Breast epithelium (tissue), 3 donors: ENCODE data around the gene GPR180.

Experiments used
- CTCF ChIP-seq, 3 donors: fragments of 450-650 bp; IDR thresholded peaks; one replicate each; pipeline ENCODE4 v1.5.1; 2016 to 2017; ENCODE audit warnings: antibody characterized with exemption in 3 of 3, mild to moderate bottlenecking in 3 of 3, moderate library complexity in 3 of 3
- POLR2A ChIP-seq: fragments of 450-650 bp; IDR thresholded peaks from one replicate; pipeline ENCODE4 v1.6.1; 2016; ENCODE audit warnings: antibody characterized with exemption, mild to moderate bottlenecking, moderate library complexity
- POLR2AphosphoS5 ChIP-seq, 3 donors: sonication (generic); formaldehyde crosslinking; IDR thresholded peaks; one replicate each; pipeline ENCODE4 v1.6.1; 2017; ENCODE audit warnings: antibody characterized with exemption in 3 of 3

DNA sequence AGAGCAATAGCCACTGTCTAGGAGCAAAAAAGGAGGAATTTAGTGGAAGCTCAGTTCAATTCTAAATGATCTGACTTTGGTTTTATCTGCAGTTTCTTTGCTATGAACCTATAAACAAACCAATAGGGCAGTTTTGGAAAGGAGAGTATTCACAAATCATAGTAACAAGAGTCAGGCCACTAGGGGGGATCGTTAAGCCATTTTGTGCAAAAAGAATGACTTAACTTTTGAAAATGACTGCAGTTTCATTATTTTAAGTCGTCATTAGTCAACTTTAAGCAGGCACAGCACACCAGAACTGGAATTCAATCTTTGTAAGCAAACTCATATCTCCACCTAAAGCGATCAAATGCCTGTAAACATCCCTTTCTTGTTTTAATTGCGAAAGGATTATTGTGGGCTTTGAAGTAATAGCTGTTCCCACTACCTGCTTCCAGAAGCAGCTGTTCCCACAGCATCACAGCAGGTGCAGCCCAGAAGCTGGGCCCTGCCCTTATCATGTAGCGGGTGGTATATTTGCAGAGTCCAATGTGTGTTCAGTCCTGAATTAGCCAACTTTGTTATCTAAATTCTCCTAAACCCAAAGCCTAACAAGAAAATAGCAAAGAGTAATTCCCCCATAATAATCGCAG is 59.2 kb downstream of the GPR180 start:
- TF ChIP-seq CTCF (IDR thresholded peaks at IDR 0.05) (no peak), POLR2AphosphoS5 (IDR thresholded peaks at IDR 0.05) (no peak), POLR2A (no peak)
